GM21381 (cell line): ENCODE measurements around the gene NFATC2IP.
A peak's percentile ranks its signal among the peaks of the same experiment; 100 is the strongest.

ENCODE experiments used
- ATAC-seq: cut with Tn5 transposase; IDR thresholded peaks from one replicate; pipeline ENCODE4 v1.9.1; 2021; ENCODE audit warnings: mild to moderate bottlenecking, moderate library complexity; ENCODE audit not compliant: unreplicated experiment

NFATC2IP gene

DNA sequence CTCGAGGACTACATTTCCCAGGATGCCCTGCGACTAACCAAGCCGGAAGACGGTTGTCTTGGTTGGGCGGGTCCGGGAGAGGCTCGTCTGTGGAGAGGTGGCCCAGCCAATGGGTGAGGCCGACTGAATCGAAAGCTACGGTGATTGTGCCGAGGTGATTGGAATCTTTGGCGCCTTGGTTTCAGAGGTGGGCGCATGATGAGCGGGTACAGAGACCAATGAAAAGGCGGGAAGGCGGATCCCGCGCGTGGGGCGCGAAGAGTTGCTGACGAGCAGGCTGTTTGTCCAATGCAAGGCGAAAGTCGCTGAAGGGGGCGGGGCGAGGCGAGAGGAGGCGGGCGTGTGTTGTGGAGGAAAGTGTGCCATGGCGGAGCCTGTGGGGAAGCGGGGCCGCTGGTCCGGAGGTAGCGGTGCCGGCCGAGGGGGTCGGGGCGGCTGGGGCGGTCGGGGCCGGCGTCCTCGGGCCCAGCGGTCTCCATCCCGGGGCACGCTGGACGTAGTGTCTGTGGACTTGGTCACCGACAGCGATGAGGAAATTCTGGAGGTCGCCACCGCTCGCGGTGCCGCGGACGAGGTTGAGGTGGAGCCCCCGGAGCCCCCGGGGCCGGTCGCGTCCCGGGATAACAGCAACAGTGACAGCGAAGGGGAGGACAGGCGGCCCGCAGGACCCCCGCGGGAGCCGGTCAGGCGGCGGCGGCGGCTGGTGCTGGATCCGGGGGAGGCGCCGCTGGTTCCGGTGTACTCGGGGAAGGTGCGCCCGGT lies at the start of gene NFATC2IP:
Gene NFATC2IP, plus strand, starts transcription at position 290 of the 762 bp plus-strand sequence. Its CDS starts 75 bp downstream, at position 365.
- peak; percentile 92 for ATAC-seq

GRCh38 chr16:28901862-28902261 lies 48.9 kb upstream of the NFATC2IP start:
- ATAC-seq = no peak

DNA sequence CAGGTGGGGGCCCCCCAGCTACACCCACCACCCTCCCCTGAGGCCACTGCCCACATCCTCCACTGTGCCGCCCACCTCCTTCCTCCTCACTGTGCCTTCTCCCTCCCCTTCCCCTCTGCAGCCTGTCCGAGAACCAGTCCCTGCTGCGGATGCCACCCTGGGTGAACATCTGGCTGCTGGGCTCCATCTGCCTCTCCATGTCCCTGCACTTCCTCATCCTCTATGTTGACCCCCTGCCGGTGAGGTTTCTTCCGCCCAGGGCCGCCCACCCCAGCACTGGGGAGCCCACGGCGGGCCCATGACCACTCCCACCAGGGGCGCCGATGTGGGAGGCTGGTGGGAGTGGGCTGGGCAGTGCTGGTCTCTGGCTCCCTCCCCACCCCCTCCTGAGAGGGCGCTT lies 47.8 kb upstream of the NFATC2IP start:
- ATAC-seq = no peak

DNA sequence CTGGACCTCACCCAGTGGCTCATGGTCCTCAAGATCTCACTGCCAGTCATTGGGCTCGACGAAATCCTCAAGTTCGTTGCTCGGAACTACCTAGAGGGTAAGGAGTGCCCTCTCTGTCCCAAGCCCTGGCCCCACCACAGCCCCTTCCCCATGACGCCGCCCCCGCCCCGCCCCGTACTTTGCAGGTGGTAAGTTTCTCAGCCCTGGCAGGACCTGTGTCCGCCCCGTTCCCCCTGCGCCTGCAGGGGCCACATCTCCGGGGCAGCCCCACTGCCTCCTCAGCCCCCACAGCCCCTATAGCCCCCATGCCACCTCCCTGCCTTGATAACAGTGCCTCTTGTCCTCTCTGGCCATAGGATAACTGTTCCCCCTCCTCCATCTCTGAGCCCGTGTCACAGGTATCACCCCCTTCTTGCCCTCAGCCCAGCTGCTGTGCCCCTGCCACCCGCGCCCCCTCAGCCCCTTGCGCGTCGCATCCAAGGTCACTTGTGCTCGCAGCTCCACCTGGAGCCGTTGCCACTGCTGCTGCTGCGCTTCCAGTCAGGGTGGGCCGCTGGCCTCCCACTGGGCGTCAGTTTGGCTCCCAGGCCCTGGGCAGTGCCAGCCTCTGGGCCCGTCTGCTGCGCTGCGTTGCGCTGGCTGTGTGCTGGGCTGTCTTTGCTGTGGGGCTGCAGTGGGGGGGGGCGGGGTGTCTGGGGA lies 47.2 kb upstream of the NFATC2IP start:
- ATAC-seq = no peak

GRCh38 chr16:28904363-28904762 lies 46.4 kb upstream of the NFATC2IP start:
- no peak for ATAC-seq

GRCh38 chr16:28904828-28905227 lies 45.9 kb upstream of the NFATC2IP start:
- no peak for ATAC-seq

- no peak for ATAC-seq
Measured at GRCh38 chr16:28905229-28905754, 45.4 kb upstream of the NFATC2IP start.

- no peak for ATAC-seq
Measured at GRCh38 chr16:28905800-28906372, 44.9 kb upstream of the NFATC2IP start.

DNA sequence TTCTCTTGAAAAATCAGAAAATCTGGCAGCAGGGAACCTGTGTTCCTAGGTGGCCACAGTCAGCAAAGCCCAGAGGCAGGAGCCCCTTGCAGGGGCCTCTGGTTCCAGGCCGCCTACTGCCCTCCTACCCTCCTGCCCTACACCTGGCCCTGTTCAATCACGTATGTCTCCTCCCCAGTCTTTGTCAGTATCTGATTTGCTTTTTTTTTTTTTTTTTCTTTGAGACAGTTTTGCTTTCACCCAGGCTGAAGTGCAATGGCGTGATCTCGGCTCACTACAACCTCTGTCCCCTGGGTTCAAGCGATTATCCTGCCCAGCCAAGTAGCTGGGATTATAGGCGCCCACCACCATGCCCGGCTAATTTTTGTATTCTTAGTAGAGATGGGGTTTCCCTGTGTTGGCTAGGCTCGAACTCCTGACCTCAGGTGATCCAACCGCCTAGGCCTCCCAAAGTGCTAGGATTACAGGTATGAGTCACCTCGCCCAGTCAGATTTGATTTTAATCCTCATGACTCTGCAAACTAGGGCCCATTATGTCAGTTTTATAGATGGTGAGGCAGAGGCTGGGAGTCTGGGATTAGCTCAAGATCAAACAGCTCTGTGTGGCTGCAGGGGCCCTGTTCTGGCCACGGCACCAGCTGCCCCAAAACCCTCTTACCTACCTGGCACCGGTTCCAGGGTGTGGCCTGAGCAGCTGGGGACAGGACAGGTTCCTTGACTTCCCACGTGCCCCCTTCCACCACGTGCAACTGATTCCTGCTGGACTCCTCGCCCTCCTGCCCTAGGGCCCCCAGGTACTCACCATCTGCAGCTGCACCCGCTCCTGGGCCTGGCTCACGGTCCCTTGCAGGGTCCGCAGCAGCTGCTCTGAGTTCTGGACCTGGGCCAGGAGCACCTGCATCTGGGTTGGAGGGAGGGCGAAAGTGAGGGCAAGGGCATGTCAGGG lies 40.4 kb upstream of the NFATC2IP start:
- ATAC-seq = no peak

GRCh38 chr16:28912558-28912957 lies 38.2 kb upstream of the NFATC2IP start:
- no peak for ATAC-seq

DNA sequence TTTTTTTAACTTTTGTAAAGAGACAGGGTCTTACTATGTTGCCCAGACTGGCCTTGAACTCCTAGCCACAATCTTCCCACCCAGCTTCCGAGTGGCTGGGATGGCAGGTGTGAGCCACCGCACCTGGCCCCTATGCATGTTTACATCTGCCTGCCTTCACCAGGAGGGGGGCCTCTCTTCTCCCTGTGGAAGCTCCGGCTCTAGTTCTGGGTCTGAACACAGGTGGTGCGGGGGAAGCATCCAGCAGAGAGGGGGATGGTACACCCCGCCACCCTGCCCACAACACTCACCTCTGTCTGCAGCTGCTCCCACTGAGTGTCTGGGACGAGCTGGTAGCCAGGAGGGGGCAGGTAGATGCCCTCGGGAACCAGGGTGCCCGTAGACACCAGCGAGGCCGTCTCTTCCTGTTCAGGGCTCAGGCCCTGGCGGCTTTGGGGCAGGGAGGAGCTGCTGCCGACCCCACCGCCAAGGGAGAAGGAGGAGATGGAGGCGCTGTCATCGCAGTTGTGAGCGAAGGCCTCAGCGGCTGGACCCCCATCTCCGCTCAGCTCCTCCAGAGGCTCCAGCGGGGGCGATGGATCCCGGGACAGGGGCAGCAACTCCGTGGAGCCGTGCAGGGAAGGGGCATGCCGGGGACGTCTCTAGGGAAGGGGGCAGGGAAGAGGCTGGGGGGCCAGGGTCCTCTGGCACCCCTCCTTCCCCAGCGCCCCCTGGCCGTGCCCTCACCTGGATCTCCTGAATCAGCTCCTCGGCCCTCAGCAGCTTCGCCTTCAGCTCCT lies 36.6 kb upstream of the NFATC2IP start:
- no peak for ATAC-seq

DNA sequence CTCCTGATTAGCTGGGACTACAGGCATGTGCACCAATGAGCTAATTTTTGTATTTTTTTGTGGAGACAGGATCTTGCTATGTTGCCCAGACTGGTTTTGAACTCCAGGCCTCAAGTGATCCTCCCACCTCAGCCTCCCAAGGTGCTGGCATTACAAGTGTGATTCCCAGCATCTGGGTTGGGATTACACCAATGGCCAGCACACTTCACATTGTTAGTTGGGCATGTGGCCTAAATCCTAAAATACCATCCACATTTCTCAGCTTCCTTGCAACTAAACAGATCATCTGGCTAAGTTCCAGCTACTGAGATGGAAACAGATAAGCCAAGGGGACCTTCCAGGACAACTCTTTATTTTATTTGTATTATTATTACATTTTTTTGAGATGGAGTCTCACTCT lies 35.6 kb upstream of the NFATC2IP start:
- ATAC-seq = no peak

DNA sequence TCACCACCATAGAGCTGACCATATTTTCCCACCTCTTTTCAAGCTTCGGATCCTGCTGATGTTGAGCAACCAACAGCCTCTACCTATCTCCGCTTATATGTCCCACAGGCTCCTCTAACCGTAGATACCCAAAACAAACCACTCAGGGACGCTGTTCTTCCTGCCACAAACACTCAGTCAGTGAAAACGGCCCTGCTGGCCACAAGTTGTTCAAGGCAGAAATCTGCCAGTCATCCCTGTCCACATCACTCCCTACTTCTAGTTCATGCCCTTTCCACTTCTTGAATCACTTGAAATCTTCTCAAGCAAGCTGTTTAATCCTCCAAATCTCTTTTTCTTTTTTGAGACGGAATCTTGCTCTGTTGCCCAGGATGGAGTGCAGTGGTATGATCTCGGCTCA lies 33.6 kb upstream of the NFATC2IP start:
- no peak for ATAC-seq

DNA sequence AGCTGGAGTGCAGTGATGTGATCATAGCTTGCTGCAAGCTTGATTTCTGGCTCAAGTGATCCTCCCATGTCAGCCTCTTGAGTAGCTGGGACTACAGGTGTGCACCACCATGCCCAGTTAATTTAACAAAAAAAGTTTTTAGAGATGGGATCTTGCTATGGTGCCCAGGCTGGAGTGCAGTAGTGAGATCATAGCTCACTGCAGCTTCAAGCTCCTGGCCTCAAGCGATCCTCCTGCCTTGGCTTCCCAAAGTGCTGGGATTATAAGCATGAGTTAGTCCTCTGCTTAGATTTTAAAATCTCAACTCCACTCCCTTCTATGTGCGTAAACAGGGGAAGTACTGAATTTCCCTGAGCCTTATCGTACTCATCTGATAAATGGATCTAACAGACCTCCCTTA lies 32.0 kb upstream of the NFATC2IP start:
- ATAC-seq = no peak

- no peak for ATAC-seq
Measured at GRCh38 chr16:28923231-28923587, 27.5 kb upstream of the NFATC2IP start.

GRCh38 chr16:28923652-28924398 lies 26.9 kb upstream of the NFATC2IP start:
- peak; percentile 45 for ATAC-seq

DNA sequence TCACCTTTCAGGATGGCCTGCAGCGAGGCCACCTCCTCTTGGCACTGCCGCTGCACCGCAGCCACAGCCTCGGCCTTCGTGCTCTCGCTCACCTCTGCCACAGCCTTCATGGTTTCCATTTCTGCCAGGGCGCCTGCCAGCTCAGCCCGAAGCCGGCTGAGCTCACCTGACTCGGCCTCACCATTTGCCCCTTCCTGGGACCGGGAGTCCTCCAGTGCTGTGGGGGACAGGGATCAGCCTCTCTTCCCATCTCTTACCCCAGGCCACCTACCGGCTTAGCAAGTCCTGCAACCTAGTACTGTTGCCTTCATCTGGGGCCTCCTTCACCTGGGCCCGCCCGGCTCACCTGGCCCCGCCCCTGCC lies 26.4 kb upstream of the NFATC2IP start:
- ATAC-seq = no peak

DNA sequence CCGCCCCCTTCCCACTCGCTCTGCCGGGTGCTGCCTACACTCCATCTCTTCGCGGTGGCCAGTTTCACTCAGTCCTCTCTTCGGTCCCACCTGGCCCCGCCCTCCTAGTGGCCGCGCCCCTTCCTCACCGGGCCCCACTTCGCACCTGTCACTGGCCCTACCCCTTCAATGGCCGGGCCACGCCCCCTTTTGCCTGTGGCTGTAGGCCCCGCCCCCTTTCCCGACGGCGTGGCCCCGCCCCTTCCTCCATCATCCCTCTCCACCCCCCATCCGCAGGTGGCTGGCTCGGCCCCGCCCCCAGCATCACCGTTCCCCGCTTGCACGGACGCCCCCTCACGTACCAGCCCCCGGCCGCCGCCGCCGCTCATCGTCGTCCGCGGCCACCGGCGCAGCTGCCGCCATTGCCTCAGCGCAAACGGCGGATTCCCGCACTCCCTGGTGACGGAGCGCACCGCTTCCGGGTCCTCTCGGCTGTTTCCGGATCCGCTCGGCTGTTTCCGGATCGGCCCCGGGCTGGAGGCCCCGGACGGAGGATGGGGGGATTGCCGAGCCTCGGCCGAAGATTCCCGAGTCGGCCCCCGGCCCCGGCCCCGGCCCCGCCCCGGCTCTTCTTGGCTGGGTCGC lies 25.9 kb upstream of the NFATC2IP start, which contains the start of gene RABEP2:
Gene RABEP2, minus strand, starts transcription at position 477 of the 624 bp plus-strand sequence. Its CDS starts 75 bp downstream, at position 402.
- ATAC-seq = peak; percentile 59
